Keratinocyte (primary cell): ENCODE data around the gene OAF. TPM values are rescaled to one million over a fixed set of nuclear protein-coding genes. Genes with fewer than 3 reads are reported as not detected.

Experiments used
- DNase-seq: peaks from one replicate; pipeline ENCODE4 v3.0.0-alpha.2; 2011; ENCODE audit warnings: low read depth, missing footprints, low spot score
- FAIRE-seq: peaks from 2 replicates; lab custom pipeline; 2011; peaks lifted over from hg19 to GRCh38; lab: Jason Lieb, UNC
- H2AFZ ChIP-seq: 2 replicates; pipeline ENCODE4 v1.6.0; 2012; ENCODE audit warnings: low read length, control low read depth, inconsistent platforms; ENCODE audit not compliant: control insufficient read depth
- H3K27ac ChIP-seq: 2 replicates; pipeline ENCODE4 v1.5.1; 2011; ENCODE audit warnings: low read length; ENCODE audit not compliant: control insufficient read depth, insufficient read depth
- H3K27me3 ChIP-seq: 3 replicates; pipeline ENCODE4 v1.6.0; 2011; ENCODE audit warnings: low read length; ENCODE audit not compliant: control insufficient read depth, insufficient read depth; ENCODE audit errors: extremely low read depth
- H3K36me3 ChIP-seq, 2 experiments: 2 replicates in 1 of 2; 3 replicates in 1 of 2; pipeline ENCODE4 v1.5.1; 2011; ENCODE audit warnings: low read length in 2 of 2, mild to moderate bottlenecking in 1 of 2; ENCODE audit not compliant: control insufficient read depth in 2 of 2, insufficient read depth in 2 of 2; ENCODE audit errors: extremely low read depth in 1 of 2
- H3K4me1 ChIP-seq: 3 replicates; pipeline ENCODE4 v1.5.1; 2011; ENCODE audit warnings: low read length; ENCODE audit not compliant: control insufficient read depth, insufficient read depth; ENCODE audit errors: extremely low read depth
- H3K4me2 ChIP-seq: 3 replicates; pipeline ENCODE4 v1.6.0; 2011; ENCODE audit warnings: low read depth, low read length; ENCODE audit not compliant: control insufficient read depth, insufficient read depth; ENCODE audit errors: extremely low read depth
- H3K4me3 ChIP-seq, 3 experiments: fragments of 200-600 bp in 1 of 3; sonication (generic) in 1 of 3; 2 replicates in 2 of 3; 3 replicates in 1 of 3; pipeline ENCODE4 v1.5.1; 2011 to 2016; ENCODE audit warnings: low read length in 3 of 3, mild to moderate bottlenecking in 3 of 3, control low read depth in 2 of 3, inconsistent platforms in 1 of 3, low read depth in 1 of 3, mixed read lengths in 1 of 3, mixed run types in 1 of 3, moderate library complexity in 1 of 3; ENCODE audit not compliant: control insufficient read depth in 2 of 3, insufficient read depth in 2 of 3; ENCODE audit errors: extremely low read depth in 1 of 3
- H3K79me2 ChIP-seq: 2 replicates; pipeline ENCODE4 v1.6.0; 2012; ENCODE audit warnings: low read length; ENCODE audit not compliant: control insufficient read depth, insufficient read depth
- H3K9ac ChIP-seq: 3 replicates; pipeline ENCODE4 v1.6.0; 2011; ENCODE audit warnings: low read length; ENCODE audit not compliant: control insufficient read depth, insufficient read depth; ENCODE audit errors: extremely low read depth
- H3K9me1 ChIP-seq: 3 replicates; pipeline ENCODE4 v1.6.0; 2011; ENCODE audit warnings: low read length; ENCODE audit not compliant: control insufficient read depth, insufficient read depth; ENCODE audit errors: extremely low read depth
- H3K9me3 ChIP-seq: 2 replicates; pipeline ENCODE4 v1.5.1; 2012; ENCODE audit warnings: low read depth, low read length; ENCODE audit not compliant: control insufficient read depth
- H4K20me1 ChIP-seq: 3 replicates; pipeline ENCODE4 v1.6.0; 2011; ENCODE audit warnings: low read length; ENCODE audit not compliant: control insufficient read depth, insufficient read depth; ENCODE audit errors: extremely low read depth
- EZH2 ChIP-seq: IDR thresholded peaks from one replicate; pipeline ENCODE4 v1.6.1; 2012; ENCODE audit warnings: inconsistent platforms, mild to moderate bottlenecking, low read length, moderate library complexity
- dilution Hi-C: fragments of 300-500 bp; cut with MboI; formaldehyde crosslinking; loops from one replicate; pipeline ENCODE4 v1.7.0; 2020; ENCODE audit warnings: low sequenced_read_pairs; ENCODE audit not compliant: extremely low pct_ligation_motif_present
- polyA plus RNA-seq, 5 experiments: library from polyadenylated mRNA; depleted of rRNA in 3 of 5; stranded (reverse) in 3 of 5; stranded (forward) in 1 of 5; unstranded in 1 of 5; fragments of >200 nt; gene quantifications; 1 replicate in 1 of 5; 2 replicates in 3 of 5; 3 replicates in 1 of 5; pipeline versions ENCODE4 v1.2.1 to v1.2.3, GENCODE V29; 2011 to 2012; ENCODE audit warnings: missing spikeins in 2 of 5, low read depth in 1 of 5, low replicate concordance in 1 of 5
- TF ChIP-seq, protein P1 (sequence below), 3 experiments: IDR thresholded peaks in 1 of 3; conservative IDR thresholded peaks in 1 of 3; optimal IDR thresholded peaks in 1 of 3; 2 replicates in 2 of 3; 3 replicates in 1 of 3; pipeline versions ENCODE3 to v1.5.1; 2011; ENCODE audit warnings: low read length in 3 of 3, mild to moderate bottlenecking in 3 of 3, moderate library complexity in 2 of 3, control low read depth in 1 of 3, inconsistent platforms in 1 of 3; ENCODE audit not compliant: insufficient read depth in 2 of 3; ENCODE audit errors: extremely low read depth in 1 of 3

Gene OAF
- polyA plus RNA-seq, 1 donor (not counting 4 experiments of a cell fraction or from before 2014, with no cell fraction given), result 11.2 TPM

DNA sequence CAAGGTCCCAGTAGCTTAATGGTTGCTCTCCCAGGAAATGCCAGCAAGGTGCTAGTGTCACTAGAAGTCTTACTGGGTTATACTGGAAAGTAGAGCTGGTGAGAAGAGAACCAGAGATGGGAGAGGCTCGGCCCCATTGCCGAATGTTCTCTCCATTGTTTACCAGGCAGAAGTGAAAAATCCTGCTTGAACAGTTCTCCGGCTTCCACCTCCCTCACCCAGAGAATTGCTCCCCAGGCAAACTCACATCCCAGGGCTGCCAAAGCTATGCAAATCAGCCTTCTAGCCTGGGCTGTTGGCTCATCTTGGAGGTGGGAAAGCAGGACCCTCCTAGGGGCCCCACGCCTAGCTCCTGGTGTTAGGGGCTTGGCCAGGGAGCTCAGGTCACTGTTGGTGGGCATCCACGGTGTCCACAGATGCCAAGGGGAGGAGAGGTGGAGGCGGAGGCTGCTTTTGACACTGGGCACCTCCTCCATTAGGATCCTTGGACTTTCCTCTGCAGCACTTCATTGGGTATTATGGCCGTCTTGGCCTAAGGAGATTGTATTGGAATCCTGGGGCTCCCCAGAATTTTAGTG lies 49.2 kb downstream of the OAF start:
- no peak for FAIRE-seq
- Histone ChIP-seq H3K4me1 (no peaks in the 10 kb centered on the region), H3K9ac (no peak overlapping the region), H3K27me3 (peaks cover 33% of the 10 kb centered on the region), H3K4me3 (no peak overlapping the region), H3K27ac (no peak overlapping the region), H4K20me1 (no peaks in the 10 kb centered on the region), H2AFZ (no peak overlapping the region), H3K9me3 (no peaks in the 10 kb centered on the region), H3K79me2 (no peaks in the 10 kb centered on the region), H3K9me1 (no peaks in the 10 kb centered on the region), H3K4me2 (no peak overlapping the region), H3K36me3 (no peaks in the 10 kb centered on the region)
- dilution Hi-C loops, result no loop called here
- TF ChIP-seq, protein P1, sequence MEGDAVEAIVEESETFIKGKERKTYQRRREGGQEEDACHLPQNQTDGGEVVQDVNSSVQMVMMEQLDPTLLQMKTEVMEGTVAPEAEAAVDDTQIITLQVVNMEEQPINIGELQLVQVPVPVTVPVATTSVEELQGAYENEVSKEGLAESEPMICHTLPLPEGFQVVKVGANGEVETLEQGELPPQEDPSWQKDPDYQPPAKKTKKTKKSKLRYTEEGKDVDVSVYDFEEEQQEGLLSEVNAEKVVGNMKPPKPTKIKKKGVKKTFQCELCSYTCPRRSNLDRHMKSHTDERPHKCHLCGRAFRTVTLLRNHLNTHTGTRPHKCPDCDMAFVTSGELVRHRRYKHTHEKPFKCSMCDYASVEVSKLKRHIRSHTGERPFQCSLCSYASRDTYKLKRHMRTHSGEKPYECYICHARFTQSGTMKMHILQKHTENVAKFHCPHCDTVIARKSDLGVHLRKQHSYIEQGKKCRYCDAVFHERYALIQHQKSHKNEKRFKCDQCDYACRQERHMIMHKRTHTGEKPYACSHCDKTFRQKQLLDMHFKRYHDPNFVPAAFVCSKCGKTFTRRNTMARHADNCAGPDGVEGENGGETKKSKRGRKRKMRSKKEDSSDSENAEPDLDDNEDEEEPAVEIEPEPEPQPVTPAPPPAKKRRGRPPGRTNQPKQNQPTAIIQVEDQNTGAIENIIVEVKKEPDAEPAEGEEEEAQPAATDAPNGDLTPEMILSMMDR (optimal IDR thresholded peaks at IDR 0.05 in 1 of 3, IDR thresholded peaks at IDR 0.05 in 1 of 3, conservative IDR thresholded peaks at IDR 0.05 in 1 of 3; ENCODE audit: extremely low read depth in 1 of 3, insufficient read depth in 2 of 3, low read length in 3 of 3), result no peak
- TF ChIP-seq EZH2, result no peak
- DNase-seq, result no peak

DNA sequence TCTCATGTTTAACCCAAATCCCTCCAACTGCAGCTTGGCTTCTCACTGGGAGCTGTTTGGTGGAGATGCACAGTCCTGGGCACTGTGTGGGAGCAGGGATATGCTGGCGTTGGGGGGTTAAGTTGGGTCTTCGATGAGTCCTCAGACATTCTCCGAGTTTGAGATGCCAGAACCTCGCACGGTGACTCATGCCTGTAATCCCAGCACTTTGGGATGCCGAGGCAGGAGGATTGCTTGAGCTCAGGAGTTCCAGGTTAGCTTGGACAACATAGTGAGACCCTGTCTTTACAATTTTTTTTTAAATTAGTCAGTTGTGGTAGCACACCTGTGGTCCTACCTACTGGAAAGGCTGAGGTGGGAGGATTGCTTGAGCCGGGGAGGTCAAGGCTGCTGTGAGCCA lies 49.8 kb downstream of the OAF start:
- TF ChIP-seq, protein P1 (optimal IDR thresholded peaks at IDR 0.05 in 1 of 3, IDR thresholded peaks at IDR 0.05 in 1 of 3, conservative IDR thresholded peaks at IDR 0.05 in 1 of 3; ENCODE audit: extremely low read depth in 1 of 3, insufficient read depth in 2 of 3, low read length in 3 of 3), result no peak
- no peak for TF ChIP-seq EZH2
- Histone ChIP-seq H2AFZ (no peak overlapping the region), H3K9ac (no peak overlapping the region), H3K9me1 (no peaks in the 10 kb centered on the region), H3K4me2 (no peak overlapping the region), H3K79me2 (no peaks in the 10 kb centered on the region), H4K20me1 (no peaks in the 10 kb centered on the region), H3K4me1 (no peaks in the 10 kb centered on the region), H3K36me3 (no peaks in the 10 kb centered on the region), H3K4me3 (no peak overlapping the region), H3K9me3 (no peaks in the 10 kb centered on the region), H3K27me3 (peaks cover 31% of the 10 kb centered on the region), H3K27ac (no peak overlapping the region)
- FAIRE-seq (no peak), DNase-seq (no peak)
- dilution Hi-C loops, result no loop called here
